KOPT-K1 (cell line): Measurements from ENCODE around the gene TCF12.
"Not testable (repeated sequence)": the region's sequence is repeated elsewhere in the genome, so short reads cannot be mapped to it uniquely, and the experiment has no call there.

ENCODE experiments used
- H3K27ac ChIP-seq: fragments of 200-600 bp; sonication (generic); 2 replicates; pipeline ENCODE4 v1.5.1; 2016; ENCODE audit warnings: antibody characterized with exemption, mild to moderate bottlenecking, low read depth, low read length; ENCODE audit not compliant: poor library complexity, severe bottlenecking
- H3K36me3 ChIP-seq: fragments of 200-600 bp; sonication (generic); 2 replicates; pipeline ENCODE4 v1.5.1; 2017; ENCODE audit warnings: antibody characterized with exemption, mild to moderate bottlenecking, low read length, moderate library complexity; ENCODE audit not compliant: insufficient read depth
- H3K9me3 ChIP-seq: fragments of 200-600 bp; sonication (generic); 2 replicates; pipeline ENCODE4 v1.5.1; 2017; ENCODE audit warnings: antibody characterized with exemption, low read length, mild to moderate bottlenecking; ENCODE audit not compliant: insufficient read depth, poor library complexity, severe bottlenecking

Gene TCF12

DNA sequence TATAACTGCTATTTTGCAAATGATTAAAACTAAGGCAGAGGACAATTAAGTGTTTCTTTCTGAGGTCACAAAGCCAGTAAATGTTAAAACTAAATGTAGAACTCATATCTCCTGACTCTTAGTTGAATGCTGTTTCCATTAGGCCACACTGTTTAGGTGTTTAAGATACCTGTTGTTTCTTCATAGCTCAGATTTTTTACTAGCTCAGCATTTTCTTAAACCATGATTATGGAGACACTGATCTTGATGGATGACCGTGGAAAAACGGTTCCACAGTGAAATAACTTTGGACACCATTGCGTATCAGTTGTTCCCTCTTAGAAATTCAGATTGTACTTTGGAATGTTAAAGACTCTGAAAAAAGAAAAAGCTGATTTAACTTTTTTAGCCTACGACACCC, 177.5 kb downstream of the TCF12 start:
- no peak overlapping the region for H3K27ac ChIP-seq
- no peaks in the 10 kb centered on the region for H3K9me3 ChIP-seq
- H3K36me3 ChIP-seq = peaks cover 23% of the 10 kb centered on the region

DNA sequence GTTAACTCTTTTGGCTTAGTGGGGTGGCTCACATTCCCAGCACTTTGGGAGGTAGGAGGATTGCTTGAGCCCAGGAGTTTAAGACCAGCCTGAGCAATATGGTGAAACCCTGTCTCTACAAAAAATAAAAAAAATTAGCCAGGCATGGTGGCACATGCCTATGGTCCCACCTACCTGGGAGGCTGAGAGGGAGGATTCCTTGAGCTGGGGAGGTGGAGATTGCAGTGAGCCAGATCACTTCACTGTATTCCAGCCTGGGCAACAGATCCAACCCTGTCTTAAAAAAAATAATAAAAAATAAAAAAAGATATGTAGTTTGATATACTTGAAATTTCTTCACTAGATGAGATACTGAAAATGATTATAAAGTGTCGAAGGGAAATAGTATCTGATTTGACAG, 178.8 kb downstream of the TCF12 start:
- Histone ChIP-seq H3K9me3 (no peaks in the 10 kb centered on the region), H3K27ac (no peak overlapping the region), H3K36me3 (peaks cover 29% of the 10 kb centered on the region)

DNA sequence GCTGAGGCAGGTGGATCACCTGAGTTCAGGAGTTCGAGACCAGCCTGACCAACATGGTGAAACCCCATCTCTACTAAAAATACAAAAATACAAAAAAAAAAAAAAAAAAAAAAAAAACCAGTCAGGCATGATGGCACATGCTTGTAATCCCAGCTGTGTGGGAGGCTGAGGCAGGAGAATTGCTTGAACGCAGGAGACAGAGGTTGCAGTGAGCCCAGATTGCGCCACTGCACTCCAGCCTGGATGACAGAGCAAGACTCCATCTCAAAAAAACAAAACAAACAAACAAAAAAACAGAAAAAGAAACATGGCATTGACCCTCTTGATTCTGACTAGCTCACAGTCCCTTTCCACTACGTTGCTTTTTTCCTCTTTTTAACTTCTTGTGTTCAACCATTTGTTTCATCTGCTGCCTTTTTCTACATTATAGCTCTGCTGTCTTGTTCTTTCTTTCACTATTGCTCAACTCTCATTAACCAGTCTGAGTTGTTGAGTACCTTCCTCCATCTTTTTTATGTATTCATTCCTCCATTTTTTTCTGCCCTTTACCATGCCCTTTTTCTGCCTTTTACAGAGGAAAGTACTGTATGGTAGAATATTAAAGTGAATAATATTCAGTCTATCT, 179.6 kb downstream of the TCF12 start:
- H3K27ac ChIP-seq, H3K9me3 ChIP-seq: not testable (repeated sequence)
- H3K36me3 ChIP-seq = peaks cover 23% of the 10 kb centered on the region

DNA sequence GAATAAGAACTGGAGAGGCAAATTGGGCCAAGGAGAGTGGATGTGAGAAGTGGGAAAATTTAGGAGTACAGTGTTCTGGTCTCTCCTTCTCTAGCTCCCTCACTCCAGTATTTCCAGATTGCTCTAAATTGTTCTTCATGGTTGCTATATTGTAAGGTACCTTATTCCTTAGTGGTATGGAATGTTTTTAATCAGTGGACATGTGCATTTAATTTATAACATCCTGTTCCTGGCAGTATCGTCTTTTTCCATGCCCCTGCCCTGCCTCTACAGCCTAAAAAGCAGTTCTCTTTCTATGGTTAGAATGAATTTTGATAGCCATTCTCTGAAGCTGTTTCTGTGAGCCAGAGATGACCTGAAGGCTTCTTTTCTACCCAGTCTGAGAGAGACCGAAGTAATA, 180.5 kb downstream of the TCF12 start:
- no peak overlapping the region for H3K27ac ChIP-seq
- no peaks in the 10 kb centered on the region for H3K9me3 ChIP-seq
- H3K36me3 ChIP-seq = peaks cover 14% of the 10 kb centered on the region

- Histone ChIP-seq H3K27ac (no peak overlapping the region), H3K9me3 (peaks cover under 1% of the 10 kb centered on the region), H3K36me3 (peaks cover 15% of the 10 kb centered on the region)
Observed at GRCh38 chr15:57100136-57100539, 181.7 kb downstream of the TCF12 start.

GRCh38 chr15:57102858-57103257, 184.4 kb downstream of the TCF12 start:
- Histone ChIP-seq H3K36me3 (peaks cover 35% of the 10 kb centered on the region), H3K9me3 (peaks cover 20% of the 10 kb centered on the region), H3K27ac (no peak overlapping the region)

DNA sequence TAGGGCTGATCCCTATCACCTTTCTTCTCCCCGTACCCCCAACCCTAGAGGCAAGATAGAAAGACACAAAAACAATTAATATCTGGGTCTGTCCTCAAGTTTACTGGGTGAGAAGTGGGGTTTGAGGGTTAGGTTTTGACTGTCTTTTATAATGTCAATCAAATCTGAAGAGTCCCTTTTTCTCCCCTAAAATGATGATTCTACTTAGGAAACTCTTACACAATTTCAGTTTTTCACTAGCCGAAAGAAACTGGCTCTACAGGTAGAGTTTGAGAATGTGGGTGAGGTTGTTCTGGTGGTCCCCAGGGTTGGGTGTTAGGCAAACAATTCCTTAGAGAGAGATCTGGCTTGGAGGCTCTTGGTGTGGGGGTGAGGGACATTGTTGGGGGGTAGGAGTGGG, 189.9 kb downstream of the TCF12 start:
- peaks cover 30% of the 10 kb centered on the region for H3K36me3 ChIP-seq
- H3K27ac ChIP-seq = no peak overlapping the region
- peaks cover 20% of the 10 kb centered on the region for H3K9me3 ChIP-seq

DNA sequence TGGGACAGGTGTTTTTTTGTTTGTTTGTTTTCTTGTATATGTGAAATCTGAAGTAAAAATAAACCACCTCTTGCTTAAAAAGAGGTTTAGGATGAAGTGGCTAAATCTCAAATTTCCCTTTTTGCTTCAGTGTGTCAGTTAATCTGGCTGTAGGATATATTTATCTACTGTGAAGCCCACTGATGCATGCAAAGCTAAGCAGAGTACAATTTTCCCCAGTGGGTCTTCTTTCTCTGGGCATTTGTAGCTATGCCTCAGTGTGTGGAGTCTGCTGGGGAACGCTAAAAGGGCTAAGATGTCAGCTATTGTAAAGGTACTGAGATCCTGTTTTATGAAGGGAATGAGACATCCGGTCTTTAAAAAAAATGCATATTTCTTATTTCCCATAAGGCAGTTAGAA, 190.6 kb downstream of the TCF12 start:
- Histone ChIP-seq H3K27ac (no peak overlapping the region), H3K9me3 (peaks cover 20% of the 10 kb centered on the region), H3K36me3 (peaks cover 30% of the 10 kb centered on the region)

DNA sequence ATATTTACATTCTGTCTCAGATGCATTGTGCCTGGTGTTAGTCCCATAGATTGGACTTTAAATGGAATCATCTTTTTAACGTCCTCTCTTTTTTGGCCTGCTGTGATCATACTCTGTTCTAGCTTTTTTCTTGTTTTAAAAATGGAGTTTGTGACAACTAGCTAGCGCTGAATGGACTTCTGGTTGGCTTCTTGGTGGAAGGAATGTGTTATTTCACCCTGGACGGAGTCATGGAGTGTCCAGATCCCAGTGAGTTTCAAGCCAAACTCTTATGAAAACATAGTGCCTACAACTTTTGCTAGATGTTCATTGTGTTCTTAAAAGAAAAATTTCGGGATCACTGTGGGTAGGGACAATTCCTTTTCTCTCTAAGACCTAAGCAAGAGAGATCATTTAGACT, 192.6 kb downstream of the TCF12 start:
- Histone ChIP-seq H3K36me3 (peaks cover 13% of the 10 kb centered on the region), H3K27ac (peak overlapping the region; percentile 34), H3K9me3 (peaks cover 11% of the 10 kb centered on the region)

DNA sequence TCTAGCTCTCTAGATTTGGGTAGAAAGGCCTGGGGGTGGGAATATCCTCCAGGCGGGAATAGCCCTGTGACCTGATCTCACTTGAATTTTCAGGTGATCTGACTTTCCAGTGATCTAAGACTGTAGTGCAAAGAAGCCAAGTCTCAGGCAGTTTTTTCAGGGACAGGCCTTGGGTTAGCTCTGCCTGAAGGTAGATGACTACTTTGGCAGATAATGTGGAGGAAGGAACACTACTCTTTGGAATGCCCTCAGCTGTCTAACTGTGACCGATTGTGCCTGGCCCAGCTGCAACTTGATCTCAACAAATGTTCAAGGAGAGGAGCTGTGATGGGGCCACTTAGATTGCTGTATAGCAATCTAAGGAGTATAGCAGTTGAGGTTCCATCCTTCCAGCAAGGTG, 193.7 kb downstream of the TCF12 start:
- no peaks in the 10 kb centered on the region for H3K9me3 ChIP-seq
- H3K27ac ChIP-seq = peak overlapping the region; percentile 48
- peaks cover 1% of the 10 kb centered on the region for H3K36me3 ChIP-seq

GRCh38 chr15:57114070-57114469, 195.6 kb downstream of the TCF12 start:
- no peaks in the 10 kb centered on the region for H3K9me3 ChIP-seq
- H3K36me3 ChIP-seq = no peaks in the 10 kb centered on the region; the same call in 1 of the 2 replicates
- peak overlapping the region; percentile 48 for H3K27ac ChIP-seq

DNA sequence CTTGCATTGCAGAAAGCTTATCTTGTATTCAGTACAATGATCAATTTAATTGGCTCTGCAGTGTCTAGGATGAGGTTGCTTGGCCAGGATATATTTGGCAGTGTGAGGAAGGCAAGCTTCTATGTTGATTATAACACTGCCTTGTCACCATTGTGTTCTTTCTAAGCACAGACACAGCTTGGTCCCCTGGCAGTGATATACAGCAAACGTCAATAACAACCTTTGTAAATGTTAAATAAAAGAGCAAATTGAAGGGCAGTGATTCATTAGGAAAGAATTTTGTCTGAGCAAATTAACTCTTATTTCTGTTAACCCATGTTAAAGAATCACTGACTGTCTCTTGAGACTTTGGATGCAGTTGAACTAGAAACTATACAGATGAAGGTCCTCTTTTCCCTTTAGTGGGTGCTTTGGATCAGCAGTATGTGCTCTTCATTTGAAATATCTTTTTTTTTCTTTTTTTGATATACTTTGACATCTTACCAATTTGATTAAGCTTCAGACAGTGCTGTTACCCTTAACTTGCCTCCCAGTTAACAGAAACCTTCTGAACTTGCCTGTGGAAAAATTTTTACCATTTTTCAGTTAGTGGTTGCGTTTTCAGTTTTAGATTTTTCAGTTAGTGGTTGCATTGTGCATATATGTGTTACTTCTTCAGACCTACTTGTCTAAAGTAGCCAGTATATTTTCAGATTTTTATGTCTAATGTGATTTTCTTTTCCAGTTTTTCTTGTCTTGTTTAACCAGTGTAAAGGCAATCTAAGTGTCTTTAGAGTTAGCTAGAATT, 199.8 kb downstream of the TCF12 start:
- H3K27ac ChIP-seq = peak overlapping the region; percentile 99

GRCh38 chr15:57122080-57122840, 203.8 kb downstream of the TCF12 start:
- peak overlapping the region; percentile 99 for H3K27ac ChIP-seq
- H3K9me3 ChIP-seq = no peaks in the 10 kb centered on the region
- peaks cover 23% of the 10 kb centered on the region for H3K36me3 ChIP-seq

More for the DNA sequence above, 199.8 kb downstream of the TCF12 start:
- Histone ChIP-seq H3K36me3 (no peaks in the 10 kb centered on the region; the same call in 1 of the 2 replicates), H3K9me3 (no peaks in the 10 kb centered on the region)

DNA sequence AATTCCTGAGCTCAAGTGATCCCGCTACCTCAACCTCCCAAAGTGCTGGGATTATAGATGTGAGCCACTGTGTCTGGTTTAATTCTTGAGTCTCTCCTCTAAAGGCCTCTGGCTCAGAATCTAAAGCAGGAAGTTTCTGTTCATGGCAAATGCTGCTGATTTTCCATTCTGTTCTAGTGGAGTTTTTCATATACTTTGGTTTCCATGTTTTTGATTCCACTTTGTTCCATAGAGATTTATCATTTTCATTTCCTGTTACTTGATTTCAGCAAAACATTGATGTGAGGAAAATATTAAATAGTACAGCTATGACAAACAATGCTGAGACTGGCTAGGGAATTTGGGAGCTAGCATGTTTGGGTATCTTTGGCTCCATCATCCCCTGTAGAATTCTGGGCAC, 205.6 kb downstream of the TCF12 start:
- Histone ChIP-seq H3K9me3 (no peaks in the 10 kb centered on the region), H3K36me3 (peaks cover 25% of the 10 kb centered on the region), H3K27ac (no peak overlapping the region)

DNA sequence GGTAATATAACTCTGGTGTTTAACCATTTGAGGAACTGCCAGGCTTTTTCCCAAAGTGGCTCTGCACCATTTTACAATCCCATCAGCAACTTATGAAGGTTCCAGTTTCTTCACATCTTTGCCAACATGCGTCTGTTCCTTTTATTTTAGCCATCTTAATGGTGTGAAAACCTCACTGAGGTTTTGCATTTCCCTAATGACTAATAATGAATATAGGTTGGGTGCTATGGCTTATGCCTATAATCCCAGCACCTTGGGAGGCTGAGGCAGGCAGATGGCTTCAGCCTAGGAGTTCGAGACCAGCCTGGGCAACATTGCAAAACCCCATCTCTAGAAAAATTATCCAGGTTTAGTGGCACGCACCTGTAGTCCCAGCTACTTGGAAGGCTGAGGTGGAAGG, 210.6 kb downstream of the TCF12 start:
- no peaks in the 10 kb centered on the region for H3K9me3 ChIP-seq
- H3K27ac ChIP-seq = peak overlapping the region; percentile 87
- peaks cover 26% of the 10 kb centered on the region for H3K36me3 ChIP-seq
